Sigmoid colon (tissue), 4 donors: ENCODE data around the gene MRPL48.
"Not testable (repeated sequence)": the region's sequence is repeated elsewhere in the genome, so short reads cannot be mapped to it uniquely, and the experiment has no call there.

ENCODE experiments used
- CTCF ChIP-seq, 4 experiments: fragments of 450-650 bp in 3 of 4; fragments of 200-600 bp in 1 of 4; IDR thresholded peaks; one replicate each; pipeline ENCODE4 v1.5.1; 2016 to 2019; ENCODE audit warnings: antibody characterized with exemption in 4 of 4, mild to moderate bottlenecking in 3 of 4, moderate library complexity in 2 of 4
- POLR2A ChIP-seq, 2 donors: fragments of 450-650 bp; IDR thresholded peaks; one replicate each; pipeline ENCODE4 v1.6.1; 2016; ENCODE audit warnings: antibody characterized with exemption in 2 of 2, mild to moderate bottlenecking in 2 of 2, moderate library complexity in 2 of 2
- POLR2AphosphoS5 ChIP-seq, 4 donors: sonication (generic); formaldehyde crosslinking; IDR thresholded peaks; one replicate each; pipeline ENCODE4 v1.6.1; 2017; ENCODE audit warnings: antibody characterized with exemption in 4 of 4

DNA sequence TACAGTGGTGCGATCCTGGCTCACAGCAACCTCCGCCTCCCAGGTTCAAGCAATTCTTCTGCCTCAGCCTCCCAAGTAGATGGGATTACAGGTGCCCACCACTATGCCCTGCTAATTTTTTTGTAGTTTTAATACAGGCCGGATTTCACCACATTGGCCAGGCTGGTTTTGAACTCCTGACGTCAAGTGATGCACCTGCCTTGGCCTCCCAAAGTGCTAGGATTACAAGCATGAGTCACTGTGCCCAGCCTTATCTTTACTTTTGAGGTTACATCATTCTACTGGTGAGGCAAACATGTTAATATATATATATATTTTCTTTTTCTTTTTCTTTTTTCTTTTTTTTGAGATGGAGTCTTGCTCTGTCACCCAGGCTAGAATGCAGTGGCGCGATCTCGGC is 16.9 kb upstream of the MRPL48 start:
- not testable (repeated sequence) for TF ChIP-seq CTCF, POLR2A, POLR2AphosphoS5 (IDR thresholded peaks at IDR 0.05)
